ENCODE data around the gene ZNF76. TPM values are rescaled to one million over a fixed set of nuclear protein-coding genes. Genes with fewer than 3 reads are reported as not detected.
A peak's percentile ranks its signal among the peaks of the same experiment; 100 is the strongest.

Gene ZNF76
- total RNA-seq, 1 donor from 2014 or later, result 20.3 TPM

- H3K27me3 Mint-ChIP-seq (ENCODE audit: low read depth), result no peaks in the 10 kb centered on the region
- no peak for DNase-seq (ENCODE audit: low spot score)
- H3K4me3 Mint-ChIP-seq (ENCODE audit: unreplicated experiment), result no peak overlapping the region
- H3K9me3 Mint-ChIP-seq (ENCODE audit: low read depth), result no peaks in the 10 kb centered on the region
- peaks cover 16% of the 10 kb centered on the region for H3K4me1 Mint-ChIP-seq (ENCODE audit: low read depth)
- H3K27ac Mint-ChIP-seq (ENCODE audit: unreplicated experiment), result no peak overlapping the region
- H3K36me3 Mint-ChIP-seq (ENCODE audit: low read depth), result no peaks in the 10 kb centered on the region
- TF ChIP-seq, protein P1, sequence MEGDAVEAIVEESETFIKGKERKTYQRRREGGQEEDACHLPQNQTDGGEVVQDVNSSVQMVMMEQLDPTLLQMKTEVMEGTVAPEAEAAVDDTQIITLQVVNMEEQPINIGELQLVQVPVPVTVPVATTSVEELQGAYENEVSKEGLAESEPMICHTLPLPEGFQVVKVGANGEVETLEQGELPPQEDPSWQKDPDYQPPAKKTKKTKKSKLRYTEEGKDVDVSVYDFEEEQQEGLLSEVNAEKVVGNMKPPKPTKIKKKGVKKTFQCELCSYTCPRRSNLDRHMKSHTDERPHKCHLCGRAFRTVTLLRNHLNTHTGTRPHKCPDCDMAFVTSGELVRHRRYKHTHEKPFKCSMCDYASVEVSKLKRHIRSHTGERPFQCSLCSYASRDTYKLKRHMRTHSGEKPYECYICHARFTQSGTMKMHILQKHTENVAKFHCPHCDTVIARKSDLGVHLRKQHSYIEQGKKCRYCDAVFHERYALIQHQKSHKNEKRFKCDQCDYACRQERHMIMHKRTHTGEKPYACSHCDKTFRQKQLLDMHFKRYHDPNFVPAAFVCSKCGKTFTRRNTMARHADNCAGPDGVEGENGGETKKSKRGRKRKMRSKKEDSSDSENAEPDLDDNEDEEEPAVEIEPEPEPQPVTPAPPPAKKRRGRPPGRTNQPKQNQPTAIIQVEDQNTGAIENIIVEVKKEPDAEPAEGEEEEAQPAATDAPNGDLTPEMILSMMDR (IDR thresholded peaks at IDR 0.05), result no peak
Measured at GRCh38 chr6:35275744-35276260, 16.3 kb downstream of the ZNF76 start.

GRCh38 chr6:35278708-35279107, 19.2 kb downstream of the ZNF76 start:
- H3K4me1 Mint-ChIP-seq (ENCODE audit: low read depth), result peaks cover 21% of the 10 kb centered on the region
- TF ChIP-seq, protein P1 (IDR thresholded peaks at IDR 0.05), result no peak
- no peak for DNase-seq (ENCODE audit: low spot score)
- no peaks in the 10 kb centered on the region for H3K27me3 Mint-ChIP-seq (ENCODE audit: low read depth)
- H3K27ac Mint-ChIP-seq (ENCODE audit: unreplicated experiment), result no peak overlapping the region
- H3K36me3 Mint-ChIP-seq (ENCODE audit: low read depth), result peaks cover 13% of the 10 kb centered on the region
- no peak overlapping the region for H3K4me3 Mint-ChIP-seq (ENCODE audit: unreplicated experiment)
- H3K9me3 Mint-ChIP-seq (ENCODE audit: low read depth), result no peaks in the 10 kb centered on the region

DNA sequence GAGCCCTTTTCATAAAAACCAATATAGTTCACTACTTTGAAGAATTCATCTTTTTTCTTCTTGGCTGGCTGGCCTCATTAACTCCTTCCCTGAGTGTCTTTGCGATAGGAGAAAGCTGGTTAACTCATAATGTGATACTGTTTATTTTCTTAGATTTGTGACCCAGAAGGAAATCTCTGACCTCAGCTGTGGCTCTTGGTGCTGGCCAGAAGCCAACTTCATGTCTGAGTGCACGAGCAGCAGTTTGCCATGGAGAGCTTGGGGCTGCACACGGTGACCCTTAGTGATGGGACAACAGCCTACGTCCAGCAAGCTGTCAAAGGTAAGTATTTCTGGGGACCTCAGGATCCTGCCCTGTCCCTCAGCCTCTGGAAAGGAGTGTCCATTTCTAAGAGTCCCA, 21.4 kb downstream of the ZNF76 start:
- H3K4me3 Mint-ChIP-seq (ENCODE audit: unreplicated experiment), result no peak overlapping the region
- TF ChIP-seq, protein P1 (IDR thresholded peaks at IDR 0.05), result no peak

DNA sequence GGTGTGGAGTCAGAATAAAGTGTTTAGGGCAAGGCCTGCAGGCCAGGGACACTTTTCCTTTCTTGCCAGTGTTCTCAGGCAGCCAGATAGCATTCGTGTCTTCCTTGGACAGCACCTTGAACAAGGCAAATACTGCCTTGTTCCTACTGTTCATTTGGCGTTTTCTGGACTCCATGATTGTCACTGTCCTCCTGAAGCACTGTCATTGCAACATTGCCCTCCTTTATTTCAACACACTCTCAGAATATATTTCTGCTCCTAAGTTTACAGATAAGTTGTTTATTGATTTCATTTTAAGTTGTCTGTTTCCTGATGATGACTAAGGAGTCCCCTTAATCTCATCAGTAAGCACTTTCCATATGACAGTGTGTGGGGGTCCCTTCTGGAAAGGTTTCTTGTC, 22.9 kb downstream of the ZNF76 start:
- no peak for DNase-seq (ENCODE audit: low spot score)
- H3K27me3 Mint-ChIP-seq (ENCODE audit: low read depth), result no peaks in the 10 kb centered on the region
- H3K36me3 Mint-ChIP-seq (ENCODE audit: low read depth), result peaks cover 30% of the 10 kb centered on the region
- no peak overlapping the region for H3K4me3 Mint-ChIP-seq (ENCODE audit: unreplicated experiment)
- H3K9me3 Mint-ChIP-seq (ENCODE audit: low read depth), result no peaks in the 10 kb centered on the region
- TF ChIP-seq, protein P1 (IDR thresholded peaks at IDR 0.05), result no peak
- no peak overlapping the region for H3K27ac Mint-ChIP-seq (ENCODE audit: unreplicated experiment)
- peaks cover 8% of the 10 kb centered on the region for H3K4me1 Mint-ChIP-seq (ENCODE audit: low read depth)

More for the DNA sequence above, 21.4 kb downstream of the ZNF76 start:
- H3K27ac Mint-ChIP-seq (ENCODE audit: unreplicated experiment), result no peak overlapping the region
- peaks cover 8% of the 10 kb centered on the region for H3K4me1 Mint-ChIP-seq (ENCODE audit: low read depth)
- DNase-seq (ENCODE audit: low spot score), result no peak
- H3K36me3 Mint-ChIP-seq (ENCODE audit: low read depth), result peaks cover 18% of the 10 kb centered on the region
- H3K27me3 Mint-ChIP-seq (ENCODE audit: low read depth), result no peaks in the 10 kb centered on the region
- no peaks in the 10 kb centered on the region for H3K9me3 Mint-ChIP-seq (ENCODE audit: low read depth)

DNA sequence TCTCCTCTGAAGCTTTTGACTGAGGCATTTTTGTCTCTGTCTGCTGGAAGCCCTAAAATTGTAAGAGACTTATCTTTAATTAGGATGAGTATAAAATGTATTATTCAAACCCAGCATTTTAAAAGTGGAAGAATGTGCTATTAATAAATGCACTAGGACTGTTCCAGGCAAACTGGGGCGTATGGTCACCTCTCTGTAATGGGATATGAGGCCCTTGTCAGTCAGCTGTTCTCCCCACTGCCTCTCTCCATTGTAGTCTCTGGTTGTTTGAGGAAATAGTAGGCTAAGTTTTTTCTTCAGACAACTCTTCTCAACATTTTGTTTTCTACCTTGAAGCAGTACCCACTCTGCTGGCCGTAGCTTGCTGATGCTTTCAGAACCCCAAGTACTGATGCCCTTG, 23.8 kb downstream of the ZNF76 start:
- TF ChIP-seq, protein P1 (IDR thresholded peaks at IDR 0.05), result no peak

More for the DNA sequence above, 23.8 kb downstream of the ZNF76 start:
- Mint-ChIP-seq H3K4me3 (ENCODE audit: unreplicated experiment) (no peak overlapping the region), H3K36me3 (ENCODE audit: low read depth) (peaks cover 39% of the 10 kb centered on the region), H3K27ac (ENCODE audit: unreplicated experiment) (no peak overlapping the region), H3K27me3 (ENCODE audit: low read depth) (no peaks in the 10 kb centered on the region), H3K9me3 (ENCODE audit: low read depth) (no peaks in the 10 kb centered on the region), H3K4me1 (ENCODE audit: low read depth) (peaks cover 8% of the 10 kb centered on the region)
- DNase-seq (ENCODE audit: low spot score), result peak; percentile 0
